Brain microvascular endothelial cell (primary cell): Measurements from ENCODE around the gene OLFM2.

Experiments used
- DNase-seq: peaks from one replicate; pipeline ENCODE4 v3.0.0-alpha.2; 2020
- H3K27ac ChIP-seq: fragments of 250-450 bp; sonication (Bioruptor Pico); 2 replicates; pipeline ENCODE4 v1.5.1; 2020; ENCODE audit warnings: mild to moderate bottlenecking, moderate library complexity
- H3K27me3 ChIP-seq: fragments of 250-450 bp; sonication (Bioruptor Pico); replicated peaks from 2 replicates; pipeline ENCODE4 v1.5.1; 2020; ENCODE audit warnings: mild to moderate bottlenecking
- H3K36me3 ChIP-seq: fragments of 250-450 bp; sonication (Bioruptor Pico); replicated peaks from 2 replicates; pipeline ENCODE4 v1.5.1; 2020; ENCODE audit warnings: mild to moderate bottlenecking
- H3K4me3 ChIP-seq: 2 replicates; pipeline ENCODE4 v1.5.1; 2011; ENCODE audit warnings: low read depth, mild to moderate bottlenecking, control low read depth, low read length, moderate library complexity
- in situ Hi-C: cut with HindIII; loops from 2 replicates; pipeline ENCODE4 v1.10.0; 2017; ENCODE audit warnings: low sequenced_read_pairs, low pct_ligation_motif_present
- TF ChIP-seq, protein P1 (sequence below): IDR thresholded peaks from 2 replicates; pipeline ENCODE4 v1.5.1; 2011; ENCODE audit warnings: low read depth, mild to moderate bottlenecking, moderate library complexity, low read length, control low read depth, inconsistent platforms; ENCODE audit errors: missing control alignments

OLFM2 gene

DNA sequence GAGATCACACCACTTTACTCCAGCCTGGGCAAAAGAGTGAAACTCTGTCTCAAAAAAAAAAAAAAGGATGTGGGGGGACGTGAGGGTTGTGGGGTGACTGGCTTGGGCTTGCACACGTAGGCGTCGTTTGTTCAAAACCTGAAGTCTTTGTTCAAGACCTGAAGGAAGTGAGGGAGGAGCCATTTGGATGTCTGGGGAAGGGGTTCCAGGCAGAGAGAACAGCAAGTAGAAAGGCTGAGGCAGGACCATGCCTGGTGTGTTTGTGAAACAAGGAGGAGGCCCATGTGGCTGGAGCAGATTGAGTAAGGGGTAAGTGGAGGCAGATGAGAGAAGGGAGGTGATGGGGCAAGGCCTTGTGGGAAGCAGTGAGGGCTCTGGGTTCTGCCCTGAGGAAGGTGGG, 73.4 kb downstream of the OLFM2 start:
- in situ Hi-C loops = no loop called here
- Histone ChIP-seq H3K36me3 (no peaks in the 10 kb centered on the region), H3K27me3 (no peaks in the 10 kb centered on the region), H3K27ac (no peak overlapping the region), H3K4me3 (no peak overlapping the region)
- DNase-seq = no peak
- TF ChIP-seq, protein P1, sequence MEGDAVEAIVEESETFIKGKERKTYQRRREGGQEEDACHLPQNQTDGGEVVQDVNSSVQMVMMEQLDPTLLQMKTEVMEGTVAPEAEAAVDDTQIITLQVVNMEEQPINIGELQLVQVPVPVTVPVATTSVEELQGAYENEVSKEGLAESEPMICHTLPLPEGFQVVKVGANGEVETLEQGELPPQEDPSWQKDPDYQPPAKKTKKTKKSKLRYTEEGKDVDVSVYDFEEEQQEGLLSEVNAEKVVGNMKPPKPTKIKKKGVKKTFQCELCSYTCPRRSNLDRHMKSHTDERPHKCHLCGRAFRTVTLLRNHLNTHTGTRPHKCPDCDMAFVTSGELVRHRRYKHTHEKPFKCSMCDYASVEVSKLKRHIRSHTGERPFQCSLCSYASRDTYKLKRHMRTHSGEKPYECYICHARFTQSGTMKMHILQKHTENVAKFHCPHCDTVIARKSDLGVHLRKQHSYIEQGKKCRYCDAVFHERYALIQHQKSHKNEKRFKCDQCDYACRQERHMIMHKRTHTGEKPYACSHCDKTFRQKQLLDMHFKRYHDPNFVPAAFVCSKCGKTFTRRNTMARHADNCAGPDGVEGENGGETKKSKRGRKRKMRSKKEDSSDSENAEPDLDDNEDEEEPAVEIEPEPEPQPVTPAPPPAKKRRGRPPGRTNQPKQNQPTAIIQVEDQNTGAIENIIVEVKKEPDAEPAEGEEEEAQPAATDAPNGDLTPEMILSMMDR = no peak

GRCh38 chr19:9861503-9861902, 74.8 kb downstream of the OLFM2 start:
- in situ Hi-C loops = no loop called here
- TF ChIP-seq, protein P1 = no peak
- Histone ChIP-seq H3K27ac (no peak overlapping the region), H3K4me3 (no peak overlapping the region), H3K27me3 (no peaks in the 10 kb centered on the region), H3K36me3 (no peaks in the 10 kb centered on the region)
- no peak for DNase-seq

DNA sequence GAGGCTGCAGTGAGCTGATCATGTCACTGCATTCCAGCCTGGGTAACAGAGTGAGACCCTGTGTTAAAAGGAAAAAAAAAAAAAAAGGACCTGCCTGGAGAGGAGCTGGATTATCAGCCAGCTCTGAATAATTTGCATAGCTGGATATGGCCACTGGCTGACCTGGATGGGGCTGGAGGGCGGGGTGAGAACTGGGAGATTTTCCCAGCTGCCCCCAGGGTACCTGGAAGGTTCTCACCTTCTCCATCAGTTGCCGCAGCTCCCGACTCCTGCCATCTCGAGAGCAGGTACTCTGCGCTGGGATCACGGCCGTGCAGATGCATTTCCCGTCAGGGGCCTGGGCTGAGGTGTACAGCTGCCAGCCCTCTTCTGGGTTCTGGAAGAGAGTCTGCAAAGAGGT, 75.9 kb downstream of the OLFM2 start:
- Histone ChIP-seq H3K27ac (no peak overlapping the region), H3K36me3 (no peaks in the 10 kb centered on the region), H3K4me3 (no peak overlapping the region), H3K27me3 (no peaks in the 10 kb centered on the region)
- DNase-seq = no peak
- in situ Hi-C loops = no loop called here
- TF ChIP-seq, protein P1 = no peak

DNA sequence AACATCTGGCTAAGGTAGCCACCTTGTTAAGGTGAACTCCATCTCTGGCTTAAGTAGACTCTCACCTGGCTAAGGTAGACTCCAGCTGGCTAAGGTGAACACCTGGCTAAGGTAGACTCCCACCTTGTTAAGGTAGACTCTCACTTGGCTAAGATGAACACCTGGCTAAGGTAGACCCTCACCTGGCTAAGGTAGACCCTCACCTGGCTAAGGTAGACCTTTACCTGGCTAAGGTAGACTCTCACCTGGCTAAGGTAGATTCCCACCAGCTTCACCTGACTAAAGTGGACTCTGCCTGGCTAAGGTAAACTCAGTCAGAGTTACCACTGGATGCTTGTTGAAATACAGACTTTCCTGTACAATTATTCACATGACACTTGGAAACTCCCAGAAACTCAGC, 77.5 kb downstream of the OLFM2 start:
- no peak overlapping the region for H3K4me3 ChIP-seq
- no peak for DNase-seq
- no peaks in the 10 kb centered on the region for H3K27me3 ChIP-seq
- H3K36me3 ChIP-seq = no peaks in the 10 kb centered on the region
- TF ChIP-seq, protein P1 = no peak
- in situ Hi-C loops = no loop called here
- H3K27ac ChIP-seq = no peak overlapping the region

DNA sequence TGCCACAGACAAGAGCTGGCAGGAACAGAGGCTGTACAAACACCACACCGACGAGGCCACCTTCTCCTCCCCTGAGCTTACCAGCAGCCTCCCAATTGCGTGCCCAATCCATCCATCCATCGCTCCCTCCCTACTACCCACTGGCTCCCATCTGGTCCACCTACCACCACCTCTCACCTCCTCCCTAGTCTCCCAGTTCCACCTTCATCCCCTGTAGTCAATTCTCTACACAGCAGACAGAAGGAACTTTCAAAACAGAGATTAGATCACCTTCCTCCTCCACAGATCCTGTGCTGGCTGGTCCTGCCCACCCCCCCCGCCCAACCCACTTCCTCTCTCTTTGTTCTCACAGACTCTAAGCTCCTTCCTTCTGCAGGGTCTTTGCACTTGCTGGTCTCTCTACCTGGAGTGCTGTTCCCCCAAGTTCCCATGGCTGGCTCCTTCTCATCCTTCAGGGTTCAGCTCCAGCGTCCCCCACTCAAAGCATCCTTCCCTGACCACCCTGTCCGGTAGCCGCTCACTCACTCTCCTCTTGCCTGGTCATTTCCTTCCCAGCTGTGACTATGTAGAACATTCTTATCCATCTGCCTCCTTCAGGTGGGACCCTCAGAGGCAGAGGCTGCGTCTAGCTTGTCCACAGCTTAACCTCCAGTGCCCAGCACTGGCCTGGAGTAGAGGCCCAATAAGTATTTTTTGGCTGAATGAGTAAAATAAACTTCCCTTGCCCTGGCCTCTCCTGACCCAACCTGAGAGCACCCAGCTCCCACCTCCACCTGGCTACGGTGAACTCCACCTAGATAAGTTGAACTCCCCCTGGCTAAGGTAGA, 78.2 kb downstream of the OLFM2 start:
- no peak overlapping the region for H3K4me3 ChIP-seq
- DNase-seq = no peak
- in situ Hi-C loops = no loop called here
- TF ChIP-seq, protein P1 = no peak
- H3K36me3 ChIP-seq = no peaks in the 10 kb centered on the region
- no peaks in the 10 kb centered on the region for H3K27me3 ChIP-seq
- no peak overlapping the region for H3K27ac ChIP-seq
